A549 (cell line): Measurements from ENCODE around the gene TMEM54. TPM values are rescaled to one million over a fixed set of nuclear protein-coding genes. Genes with fewer than 3 reads are reported as not detected.

Experiments used
- ATAC-seq, 2 experiments: fragments of 200-7000 bp in 1 of 2; fragments of >200 bp in 1 of 2; cut with Nextera tagmentation in 1 of 2; cut with Tn5 transposase in 1 of 2; 3 replicates each; pipeline versions ENCODE4 v1.8.0 to v1.9.1; 2018 to 2020; ENCODE audit warnings: mild to moderate bottlenecking in 1 of 2, moderate library complexity in 1 of 2
- CTCF ChIA-PET: fragments of 300-600 bp; sonication (Branson Sonifier 250); formaldehyde crosslinking; extraction: SDS; loops from one replicate; lab custom pipeline; 2021; ENCODE audit warnings: antibody characterized with exemption, inconsistent platforms; lab: Yijun Ruan, JAX
- POLR2A ChIA-PET: fragments of 350-600 bp; formaldehyde crosslinking; extraction: SDS; loops from one replicate; lab custom pipeline; 2021; ENCODE audit warnings: antibody characterized with exemption, inconsistent platforms; lab: Yijun Ruan, JAX
- DNase-seq, 2 experiments: peaks; one replicate each; pipeline versions ENCODE4 v3.0.0 to v3.0.0-alpha.2; 2011 to 2016; ENCODE audit warnings: low read depth in 1 of 2, low spot score in 1 of 2
- FAIRE-seq: peaks from 2 replicates; lab custom pipeline; 2011; peaks lifted over from hg19 to GRCh38; lab: Jason Lieb, UNC
- H3K27ac ChIP-seq, 2 experiments: fragments of >200 bp; sonication (Bioruptor Twin); formaldehyde crosslinking; 3 replicates each; pipeline ENCODE4 v1.5.1; 2016 to 2017
- H3K4me1 ChIP-seq: fragments of >200 bp; sonication (Bioruptor Twin); formaldehyde crosslinking; 3 replicates; pipeline ENCODE4 v1.6.1; 2016
- H3K4me2 ChIP-seq: fragments of >200 bp; sonication (Bioruptor Twin); formaldehyde crosslinking; 3 replicates; pipeline ENCODE4 v1.6.1; 2016
- H3K4me3 ChIP-seq: fragments of >200 bp; sonication (Bioruptor Twin); formaldehyde crosslinking; 3 replicates; pipeline ENCODE4 v1.5.1; 2016
- H3K9me3 ChIP-seq: fragments of >200 bp; sonication (Bioruptor Twin); formaldehyde crosslinking; 3 replicates; pipeline ENCODE4 v1.6.1; 2016
- BHLHE40 ChIP-seq: IDR thresholded peaks from 2 replicates; pipeline ENCODE4 v1.6.1; 2012; ENCODE audit warnings: low read depth, low read length, inconsistent platforms
- CHD4 ChIP-seq: fragments of 200-600 bp; sonication (generic); IDR thresholded peaks from 2 replicates; pipeline ENCODE4 v1.6.1; 2016; ENCODE audit warnings: antibody characterized with exemption, mild to moderate bottlenecking, borderline replicate concordance
- EHF ChIP-seq: fragments of 250-450 bp; sonication (Bioruptor Pico); IDR thresholded peaks from 2 replicates; pipeline ENCODE4 v1.5.0; 2020; ENCODE audit warnings: mild to moderate bottlenecking
- FOSB ChIP-seq: fragments of 250-450 bp; sonication (Bioruptor Pico); IDR thresholded peaks from 2 replicates; pipeline ENCODE4 v1.5.0; 2020; ENCODE audit warnings: mild to moderate bottlenecking, moderate library complexity
- FOXS1 ChIP-seq: fragments of 250-450 bp; sonication (Bioruptor Pico); IDR thresholded peaks from 2 replicates; pipeline ENCODE4 v1.5.0; 2020; ENCODE audit warnings: mild to moderate bottlenecking, moderate library complexity
- GATA3 ChIP-seq: IDR thresholded peaks from 2 replicates; pipeline ENCODE4 v1.6.1; 2012; ENCODE audit warnings: borderline replicate concordance
- HOXB13 ChIP-seq: fragments of 250-450 bp; sonication (Bioruptor Pico); IDR thresholded peaks from 2 replicates; pipeline ENCODE4 v1.5.0; 2020; ENCODE audit warnings: low read depth, mild to moderate bottlenecking, moderate library complexity
- KDM1A ChIP-seq: fragments of 200-600 bp; sonication (generic); IDR thresholded peaks from 2 replicates; pipeline ENCODE4 v1.6.1; 2016; ENCODE audit warnings: low read depth, mild to moderate bottlenecking
- KDM5A ChIP-seq: fragments of 200-600 bp; sonication (generic); IDR thresholded peaks from 2 replicates; pipeline ENCODE4 v1.6.1; 2016; ENCODE audit warnings: antibody characterized with exemption, mild to moderate bottlenecking
- MAFK ChIP-seq: fragments of 450-650 bp; IDR thresholded peaks from 2 replicates; pipeline ENCODE4 v1.6.1; 2014; ENCODE audit not compliant: partially characterized antibody
- MAZ ChIP-seq: fragments of 150-350 bp; IDR thresholded peaks from 2 replicates; pipeline ENCODE4 v1.6.1; 2014; ENCODE audit warnings: antibody characterized with exemption, low read depth, low read length, borderline replicate concordance
- PHF8 ChIP-seq: fragments of 200-600 bp; sonication (generic); IDR thresholded peaks from 2 replicates; pipeline ENCODE4 v1.6.1; 2016; ENCODE audit warnings: low read depth, mild to moderate bottlenecking, antibody characterized with exemption, moderate library complexity, borderline replicate concordance
- POLR2AphosphoS2 ChIP-seq: conservative IDR thresholded peaks from 2 replicates; pipeline ENCODE4 v1.6.1; 2012; ENCODE audit warnings: low read length, improper control_type of control experiment, inconsistent platforms
- RAD21 ChIP-seq, 2 experiments: fragments of >200 bp in 1 of 2; sonication (Bioruptor Twin) in 1 of 2; formaldehyde crosslinking in 1 of 2; IDR thresholded peaks in 1 of 2; conservative IDR thresholded peaks in 1 of 2; 2 replicates in 1 of 2; 3 replicates in 1 of 2; pipeline ENCODE4 v1.6.1; 2012 to 2018; ENCODE audit warnings: inconsistent platforms in 1 of 2
- RCOR1 ChIP-seq: fragments of 150-350 bp; IDR thresholded peaks from 2 replicates; pipeline ENCODE4 v1.6.1; 2014; ENCODE audit warnings: antibody characterized with exemption, low read length, low read depth
- RFX5 ChIP-seq: fragments of 450-650 bp; IDR thresholded peaks from 2 replicates; pipeline ENCODE4 v1.7.1; 2014; ENCODE audit warnings: antibody characterized with exemption, mild to moderate bottlenecking, moderate library complexity
- RNF2 ChIP-seq: fragments of 200-600 bp; sonication (generic); IDR thresholded peaks from 2 replicates; pipeline ENCODE4 v1.6.1; 2016; ENCODE audit warnings: low read depth, mild to moderate bottlenecking, antibody characterized with exemption, moderate library complexity, borderline replicate concordance
- SMC3 ChIP-seq: fragments of >200 bp; sonication (Bioruptor Twin); formaldehyde crosslinking; IDR thresholded peaks from 3 replicates; pipeline ENCODE4 v1.6.1; 2018; ENCODE audit warnings: inconsistent platforms
- SREBF2 ChIP-seq: fragments of 450-650 bp; IDR thresholded peaks from 2 replicates; pipeline ENCODE4 v1.6.1; 2014; ENCODE audit warnings: mild to moderate bottlenecking, moderate library complexity
- ZFP36 ChIP-seq: fragments of 450-650 bp; IDR thresholded peaks from 2 replicates; pipeline ENCODE4 v1.6.1; 2014; ENCODE audit warnings: borderline replicate concordance; ENCODE audit not compliant: partially characterized antibody
- WGBS: methylation state at CpG from one replicate; pipeline ENCODE4 v1.1.6; 2017; ENCODE audit errors: missing lambda C conversion rate; 5-methylcytosine and 5-hydroxymethylcytosine counted together
- polyA plus RNA-seq, 4 experiments: library from polyadenylated mRNA; depleted of rRNA in 3 of 4; stranded (reverse); fragments of >200 nt; fragmentation: RNase III in 1 of 4; extraction: RNeasy Plus Mini Kit Qiagen cat#74134 plus additional on column Dnase treatment in 1 of 4; gene quantifications; 2 replicates in 3 of 4; 3 replicates in 1 of 4; pipeline ENCODE4 v1.2.3, GENCODE V29; 2011 to 2017
- TF ChIP-seq, protein P1 (sequence below): fragments of >200 bp; sonication (Bioruptor Twin); formaldehyde crosslinking; IDR thresholded peaks from 3 replicates; pipeline ENCODE4 v1.5.1; 2016
- TF ChIP-seq, protein P2 (sequence below): fragments of >200 bp; sonication (Bioruptor Twin); formaldehyde crosslinking; IDR thresholded peaks from 3 replicates; pipeline ENCODE4 v1.6.1; 2016
- TF ChIP-seq, protein P3 (sequence below): IDR thresholded peaks from 2 replicates; pipeline ENCODE4 v1.6.1; 2012
- TF ChIP-seq, protein P4 (sequence below): fragments of 200-600 bp; sonication (generic); IDR thresholded peaks from 2 replicates; pipeline ENCODE4 v1.6.1; 2016; ENCODE audit warnings: antibody characterized with exemption, mild to moderate bottlenecking, moderate library complexity
- TF ChIP-seq, protein P5 (sequence below): IDR thresholded peaks from 2 replicates; pipeline ENCODE4 v1.6.1; 2012

The TMEM54 gene
- polyA plus RNA-seq, 2 of the 4 experiments (the other 2 are of a cell fraction): 22.1 to 29.7 TPM

DNA sequence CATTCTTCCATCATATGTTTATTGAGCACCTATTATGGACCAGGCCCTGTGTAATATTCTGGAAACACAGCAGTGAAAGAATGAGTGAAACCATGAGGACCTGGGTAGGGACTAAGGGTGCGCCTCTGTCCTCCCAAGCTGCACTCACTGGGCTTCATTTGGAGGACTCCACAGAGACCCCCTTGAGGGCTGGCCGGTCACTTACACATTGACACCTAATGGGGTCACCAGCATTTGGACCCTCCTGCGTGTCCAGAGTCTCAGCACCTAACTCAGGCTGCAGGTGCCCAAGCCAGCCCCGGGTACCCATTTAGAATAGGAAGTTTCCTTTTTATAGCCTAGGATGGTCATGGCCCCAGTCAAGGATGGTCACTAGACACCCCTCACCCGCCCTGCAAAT lies 27.7 kb downstream of the TMEM54 start:
- no peak overlapping the region for H3K4me2 ChIP-seq
- no peak for FAIRE-seq
- WGBS: 38% methylated on average over 4 of the region's 5 CpGs
- POLR2A ChIA-PET: no interaction called here
- CTCF ChIA-PET: interaction anchor here (0.6 to 3.9 kb wide), 25 partner anchors 9 to 425 kb away, joined by 3 to 40 read pairs (median 4); partner anchors contain the start of gene HPCA
- no peak for DNase-seq
- no peak overlapping the region for H3K27ac ChIP-seq
- no peaks in the 10 kb centered on the region for H3K9me3 ChIP-seq
- ATAC-seq: no peak
- H3K4me1 ChIP-seq: 0 out of 3 replicates have a peak, but pooled peaks cover 2% of the 10 kb centered on the region
- no peak overlapping the region for H3K4me3 ChIP-seq
- no peak for TF ChIP-seq KDM1A
- no peak for TF ChIP-seq MAZ
- TF ChIP-seq, protein P1, sequence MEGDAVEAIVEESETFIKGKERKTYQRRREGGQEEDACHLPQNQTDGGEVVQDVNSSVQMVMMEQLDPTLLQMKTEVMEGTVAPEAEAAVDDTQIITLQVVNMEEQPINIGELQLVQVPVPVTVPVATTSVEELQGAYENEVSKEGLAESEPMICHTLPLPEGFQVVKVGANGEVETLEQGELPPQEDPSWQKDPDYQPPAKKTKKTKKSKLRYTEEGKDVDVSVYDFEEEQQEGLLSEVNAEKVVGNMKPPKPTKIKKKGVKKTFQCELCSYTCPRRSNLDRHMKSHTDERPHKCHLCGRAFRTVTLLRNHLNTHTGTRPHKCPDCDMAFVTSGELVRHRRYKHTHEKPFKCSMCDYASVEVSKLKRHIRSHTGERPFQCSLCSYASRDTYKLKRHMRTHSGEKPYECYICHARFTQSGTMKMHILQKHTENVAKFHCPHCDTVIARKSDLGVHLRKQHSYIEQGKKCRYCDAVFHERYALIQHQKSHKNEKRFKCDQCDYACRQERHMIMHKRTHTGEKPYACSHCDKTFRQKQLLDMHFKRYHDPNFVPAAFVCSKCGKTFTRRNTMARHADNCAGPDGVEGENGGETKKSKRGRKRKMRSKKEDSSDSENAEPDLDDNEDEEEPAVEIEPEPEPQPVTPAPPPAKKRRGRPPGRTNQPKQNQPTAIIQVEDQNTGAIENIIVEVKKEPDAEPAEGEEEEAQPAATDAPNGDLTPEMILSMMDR: no peak
- TF ChIP-seq PHF8: no peak
- TF ChIP-seq EHF (CRISPR knock-in tag): no peak
- TF ChIP-seq RFX5: no peak
- TF ChIP-seq MAFK: no peak
- TF ChIP-seq RNF2: no peak
- TF ChIP-seq, protein P2, sequence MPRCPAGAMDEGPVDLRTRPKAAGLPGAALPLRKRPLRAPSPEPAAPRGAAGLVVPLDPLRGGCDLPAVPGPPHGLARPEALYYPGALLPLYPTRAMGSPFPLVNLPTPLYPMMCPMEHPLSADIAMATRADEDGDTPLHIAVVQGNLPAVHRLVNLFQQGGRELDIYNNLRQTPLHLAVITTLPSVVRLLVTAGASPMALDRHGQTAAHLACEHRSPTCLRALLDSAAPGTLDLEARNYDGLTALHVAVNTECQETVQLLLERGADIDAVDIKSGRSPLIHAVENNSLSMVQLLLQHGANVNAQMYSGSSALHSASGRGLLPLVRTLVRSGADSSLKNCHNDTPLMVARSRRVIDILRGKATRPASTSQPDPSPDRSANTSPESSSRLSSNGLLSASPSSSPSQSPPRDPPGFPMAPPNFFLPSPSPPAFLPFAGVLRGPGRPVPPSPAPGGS: no peak
- no peak for TF ChIP-seq SMC3
- no peak for TF ChIP-seq POLR2AphosphoS2

DNA sequence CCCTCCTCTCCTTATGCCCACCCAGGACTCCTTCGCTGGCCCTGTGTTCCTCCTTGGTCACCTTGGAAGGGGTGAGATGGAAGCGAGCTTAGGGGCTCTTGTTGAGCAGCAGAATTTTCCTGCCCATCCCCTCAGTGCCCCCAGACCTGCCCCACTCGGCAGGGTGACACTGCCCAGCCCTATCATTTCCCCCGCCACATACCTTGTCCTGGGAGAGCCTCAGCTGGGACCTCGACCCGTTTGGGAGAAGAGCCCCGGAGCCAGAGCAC lies 29.1 kb downstream of the TMEM54 start:
- no peak for ATAC-seq

DNA sequence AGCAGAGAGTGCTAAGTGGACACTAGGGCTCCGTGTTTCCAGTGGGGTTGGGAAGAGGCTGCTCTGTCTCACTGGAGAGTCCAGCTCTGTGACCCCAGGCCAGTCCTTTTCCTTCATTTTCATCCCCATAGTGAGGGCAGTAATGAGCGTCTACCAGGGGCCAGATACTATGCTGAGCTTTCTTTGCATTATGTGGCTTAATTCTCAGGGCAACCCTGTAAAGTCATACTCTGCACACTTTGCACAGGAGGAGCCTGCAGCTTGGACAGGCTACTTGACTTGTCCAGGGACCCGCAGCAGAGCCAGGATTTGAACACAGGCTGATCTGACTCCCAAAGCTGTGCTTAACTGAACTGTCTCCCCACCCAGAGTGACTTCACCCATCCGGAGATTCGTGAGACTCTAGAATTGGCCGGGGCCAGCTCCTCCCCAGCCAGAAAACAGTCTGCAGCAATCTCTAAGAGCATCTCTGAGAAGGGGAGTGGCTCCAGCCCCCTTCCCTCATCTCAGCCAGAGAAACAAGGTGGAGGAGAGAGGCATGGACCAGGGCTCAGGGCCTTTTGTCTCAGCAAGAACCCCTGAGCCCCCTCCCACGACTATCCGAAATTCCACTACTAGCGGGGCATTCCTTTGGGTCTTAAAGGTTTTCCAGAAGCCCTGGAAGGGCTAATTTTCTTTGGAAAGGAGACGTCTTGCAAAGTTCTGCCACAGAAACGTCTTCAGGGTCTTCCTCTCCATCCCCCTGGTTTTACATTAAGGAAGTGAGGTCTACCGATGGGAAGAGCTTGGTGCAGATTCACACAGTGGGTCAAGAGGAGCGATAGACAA lies 29.6 kb downstream of the TMEM54 start:
- Histone ChIP-seq H3K4me1 (0 out of 3 replicates have a peak, but pooled peaks cover 2% of the 10 kb centered on the region), H3K4me2 (peak overlapping the region; percentile 98), H3K4me3 (peak overlapping the region; percentile 58), H3K9me3 (no peaks in the 10 kb centered on the region), H3K27ac (peak overlapping the region in 1 of 2 experiments; percentile 84; a peak in 4 of 6 replicates)
- ChIA-PET CTCF (interaction anchor here (0.6 to 3.6 kb wide), 21 partner anchors 8 to 451 kb away, joined by 3 to 22 read pairs (median 4); partner anchors contain the start of gene HPCA), POLR2A (interaction anchor here (0.6 to 1.4 kb wide), 2 partner anchors 133 to 209 kb away, joined by 4 to 5 read pairs; no protein-coding TSS in a partner anchor)
- TF ChIP-seq BHLHE40 (no peak), FOSB (CRISPR knock-in tag) (no peak), POLR2AphosphoS2 (no peak), KDM1A (no peak), HOXB13 (CRISPR knock-in tag) (no peak), FOXS1 (CRISPR knock-in tag) (no peak), RCOR1 (no peak), GATA3 (no peak), PHF8 (no peak), SREBF2 (no peak), KDM5A (no peak), ZFP36 (no peak)
- TF ChIP-seq, protein P3, sequence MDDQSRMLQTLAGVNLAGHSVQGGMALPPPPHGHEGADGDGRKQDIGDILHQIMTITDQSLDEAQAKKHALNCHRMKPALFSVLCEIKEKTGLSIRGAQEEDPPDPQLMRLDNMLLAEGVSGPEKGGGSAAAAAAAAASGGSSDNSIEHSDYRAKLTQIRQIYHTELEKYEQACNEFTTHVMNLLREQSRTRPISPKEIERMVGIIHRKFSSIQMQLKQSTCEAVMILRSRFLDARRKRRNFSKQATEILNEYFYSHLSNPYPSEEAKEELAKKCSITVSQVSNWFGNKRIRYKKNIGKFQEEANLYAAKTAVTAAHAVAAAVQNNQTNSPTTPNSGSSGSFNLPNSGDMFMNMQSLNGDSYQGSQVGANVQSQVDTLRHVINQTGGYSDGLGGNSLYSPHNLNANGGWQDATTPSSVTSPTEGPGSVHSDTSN: no peak
- TF ChIP-seq, protein P4, sequence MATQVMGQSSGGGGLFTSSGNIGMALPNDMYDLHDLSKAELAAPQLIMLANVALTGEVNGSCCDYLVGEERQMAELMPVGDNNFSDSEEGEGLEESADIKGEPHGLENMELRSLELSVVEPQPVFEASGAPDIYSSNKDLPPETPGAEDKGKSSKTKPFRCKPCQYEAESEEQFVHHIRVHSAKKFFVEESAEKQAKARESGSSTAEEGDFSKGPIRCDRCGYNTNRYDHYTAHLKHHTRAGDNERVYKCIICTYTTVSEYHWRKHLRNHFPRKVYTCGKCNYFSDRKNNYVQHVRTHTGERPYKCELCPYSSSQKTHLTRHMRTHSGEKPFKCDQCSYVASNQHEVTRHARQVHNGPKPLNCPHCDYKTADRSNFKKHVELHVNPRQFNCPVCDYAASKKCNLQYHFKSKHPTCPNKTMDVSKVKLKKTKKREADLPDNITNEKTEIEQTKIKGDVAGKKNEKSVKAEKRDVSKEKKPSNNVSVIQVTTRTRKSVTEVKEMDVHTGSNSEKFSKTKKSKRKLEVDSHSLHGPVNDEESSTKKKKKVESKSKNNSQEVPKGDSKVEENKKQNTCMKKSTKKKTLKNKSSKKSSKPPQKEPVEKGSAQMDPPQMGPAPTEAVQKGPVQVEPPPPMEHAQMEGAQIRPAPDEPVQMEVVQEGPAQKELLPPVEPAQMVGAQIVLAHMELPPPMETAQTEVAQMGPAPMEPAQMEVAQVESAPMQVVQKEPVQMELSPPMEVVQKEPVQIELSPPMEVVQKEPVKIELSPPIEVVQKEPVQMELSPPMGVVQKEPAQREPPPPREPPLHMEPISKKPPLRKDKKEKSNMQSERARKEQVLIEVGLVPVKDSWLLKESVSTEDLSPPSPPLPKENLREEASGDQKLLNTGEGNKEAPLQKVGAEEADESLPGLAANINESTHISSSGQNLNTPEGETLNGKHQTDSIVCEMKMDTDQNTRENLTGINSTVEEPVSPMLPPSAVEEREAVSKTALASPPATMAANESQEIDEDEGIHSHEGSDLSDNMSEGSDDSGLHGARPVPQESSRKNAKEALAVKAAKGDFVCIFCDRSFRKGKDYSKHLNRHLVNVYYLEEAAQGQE: no peak
- TF ChIP-seq, protein P5, sequence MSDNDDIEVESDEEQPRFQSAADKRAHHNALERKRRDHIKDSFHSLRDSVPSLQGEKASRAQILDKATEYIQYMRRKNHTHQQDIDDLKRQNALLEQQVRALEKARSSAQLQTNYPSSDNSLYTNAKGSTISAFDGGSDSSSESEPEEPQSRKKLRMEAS: no peak
- WGBS: 36% methylated on average over 11 of the region's 13 CpGs
- ATAC-seq (peak; percentile 20 to 58; a peak in 5 of 6 replicates), FAIRE-seq (no peak), DNase-seq (no peak)

More for the DNA sequence above, 29.1 kb downstream of the TMEM54 start:
- Histone ChIP-seq H3K4me3 (no peak overlapping the region), H3K4me2 (no peak overlapping the region), H3K27ac (no peak overlapping the region), H3K9me3 (no peaks in the 10 kb centered on the region), H3K4me1 (0 out of 3 replicates have a peak, but pooled peaks cover 2% of the 10 kb centered on the region)
- 78% methylated on average over 6 of the region's 7 CpGs for WGBS
- ChIA-PET CTCF (interaction anchor here (0.6 to 3.6 kb wide), 21 partner anchors 8 to 424 kb away, joined by 3 to 22 read pairs (median 5); partner anchors contain the start of gene HPCA), POLR2A (interaction anchor here (0.6 to 1.4 kb wide), 2 partner anchors 134 to 208 kb away, joined by 4 to 5 read pairs; no protein-coding TSS in a partner anchor)
- no peak for FAIRE-seq
- TF ChIP-seq KDM5A (no peak), RAD21 (conservative IDR thresholded peaks at IDR 0.05 in 1 of 2, IDR thresholded peaks at IDR 0.05 in 1 of 2) (no peak), CHD4 (no peak)
- no peak for DNase-seq
